HCT116 (cell line): ENCODE results near the gene NECAB2. TPM values are rescaled to one million over a fixed set of nuclear protein-coding genes. Genes with fewer than 3 reads are reported as not detected.

ENCODE experiments used
- ATAC-seq: fragments of 200-7000 bp; cut with Tn5 transposase; 2 replicates; pipeline ENCODE4 v1.9.1; 2020; ENCODE audit warnings: mild to moderate bottlenecking, moderate library complexity
- BruUV-seq: library from RNA; stranded (reverse); fragments of 400-500 nt; replicated peaks from 2 replicates; lab custom pipeline; 2021; lab: Mats Ljungman, UMichigan
- CTCF ChIA-PET: fragments of 300-600 bp; sonication (Branson Sonifier 250); formaldehyde crosslinking; loops from one replicate; lab custom pipeline; 2021; ENCODE audit warnings: antibody characterized with exemption; lab: Charles Lee
- POLR2A ChIA-PET: fragments of 300-600, 350-600 bp; sonication (Branson Sonifier 250); formaldehyde crosslinking; loops from one replicate; lab custom pipeline; 2021; ENCODE audit warnings: antibody characterized with exemption; lab: Charles Lee
- RAD21 ChIA-PET, 2 experiments: fragments of 300-600 bp; sonication (Branson Sonifier 250); formaldehyde crosslinking; loops; one replicate each; lab custom pipeline; 2023; ENCODE audit warnings: low total read pairs in 2 of 2; ENCODE audit not compliant: uncharacterized antibody in 2 of 2, unreplicated experiment in 2 of 2, low non-redundant PET in 1 of 2; lab: Charles Lee
- DNase-seq: peaks from one replicate; pipeline ENCODE4 v3.0.0-alpha.2; 2010; ENCODE audit warnings: low read depth, low spot score
- H2AFZ ChIP-seq: fragments of 200-600 bp; shearing (Covaris generic), sonication (generic); 2 replicates; pipeline ENCODE4 v1.6.1; 2017; ENCODE audit warnings: low read depth, mixed run types, mixed read lengths, antibody characterized with exemption, low read length; ENCODE audit not compliant: poor library complexity, severe bottlenecking
- H3K27ac ChIP-seq: 2 replicates; pipeline ENCODE4 v1.5.1; 2012; ENCODE audit warnings: low read depth, low read length
- H3K27me3 ChIP-seq: fragments of 200-600 bp; sonication (generic); 2 replicates; pipeline ENCODE4 v1.6.1; 2016; ENCODE audit warnings: mixed run types, low read length, mixed read lengths; ENCODE audit not compliant: insufficient read depth
- H3K36me3 ChIP-seq, 2 experiments: fragments of 200-500 bp in 1 of 2; fragments of 200-600 bp in 1 of 2; sonication (Bioruptor generic) in 1 of 2; sonication (generic) in 1 of 2; 2 replicates each; pipeline versions ENCODE4 v1.5.1 to v1.6.1; 2014 to 2016; ENCODE audit warnings: low read length in 2 of 2, inconsistent platforms in 1 of 2, mixed read lengths in 1 of 2, mixed run types in 1 of 2; ENCODE audit not compliant: insufficient read depth in 2 of 2, control insufficient read depth in 1 of 2
- H3K4me1 ChIP-seq, 2 experiments: fragments of 200-600 bp in 1 of 2; sonication (generic) in 1 of 2; 2 replicates each; pipeline versions ENCODE4 v1.5.1 to v1.6.1; 2012 to 2017; ENCODE audit warnings: low read length in 2 of 2, inconsistent platforms in 1 of 2, mild to moderate bottlenecking in 1 of 2, mixed read lengths in 1 of 2, mixed run types in 1 of 2, moderate library complexity in 1 of 2; ENCODE audit not compliant: insufficient read depth in 2 of 2, control insufficient read depth in 1 of 2
- H3K4me2 ChIP-seq: fragments of 200-600 bp; sonication (generic); 2 replicates; pipeline ENCODE4 v1.6.1; 2017; ENCODE audit warnings: mixed run types, low read length, mixed read lengths
- H3K4me3 ChIP-seq, 2 experiments: fragments of 200-600 bp in 1 of 2; sonication (generic) in 1 of 2; replicated peaks in 1 of 2; 2 replicates each; pipeline ENCODE4 v1.5.1; 2011 to 2016; ENCODE audit warnings: low read length in 2 of 2, control low read depth in 1 of 2, low read depth in 1 of 2, mild to moderate bottlenecking in 1 of 2, mixed read lengths in 1 of 2, mixed run types in 1 of 2
- H3K79me2 ChIP-seq: fragments of 200-600 bp; sonication (generic); 2 replicates; pipeline ENCODE4 v1.6.1; 2017; ENCODE audit warnings: mild to moderate bottlenecking, mixed run types, low read length, moderate library complexity, mixed read lengths; ENCODE audit not compliant: insufficient read depth
- H3K9ac ChIP-seq: fragments of 200-600 bp; sonication (generic); 2 replicates; pipeline ENCODE4 v1.6.1; 2016; ENCODE audit warnings: low read length, mixed read lengths
- H3K9me2 ChIP-seq: fragments of 200-600 bp; sonication (generic), shearing (Covaris generic); 2 replicates; pipeline ENCODE4 v1.6.1; 2017; ENCODE audit warnings: mixed run types, mild to moderate bottlenecking, moderate library complexity; ENCODE audit not compliant: insufficient read depth
- H3K9me3 ChIP-seq, 2 experiments: fragments of 200-500 bp in 1 of 2; fragments of 200-600 bp in 1 of 2; sonication (Bioruptor generic) in 1 of 2; sonication (generic) in 1 of 2; 2 replicates each; pipeline ENCODE4 v1.6.1; 2014 to 2017; ENCODE audit warnings: low read length in 2 of 2, mixed read lengths in 2 of 2, inconsistent platforms in 1 of 2, low read depth in 1 of 2, mild to moderate bottlenecking in 1 of 2, mixed run types in 1 of 2, moderate library complexity in 1 of 2; ENCODE audit not compliant: control insufficient read depth in 1 of 2, insufficient read depth in 1 of 2
- H4K20me1 ChIP-seq: fragments of 200-600 bp; sonication (generic), shearing (Covaris generic); 2 replicates; pipeline ENCODE4 v1.6.1; 2017; ENCODE audit warnings: mixed run types, mild to moderate bottlenecking, moderate library complexity; ENCODE audit not compliant: insufficient read depth
- ATF3 ChIP-seq: IDR thresholded peaks from 2 replicates; pipeline ENCODE4 v1.6.1; 2012
- CBX3 ChIP-seq: IDR thresholded peaks from 2 replicates; pipeline ENCODE4 v1.6.1; 2012; ENCODE audit warnings: low read depth
- CEBPB ChIP-seq: IDR thresholded peaks from 2 replicates; pipeline ENCODE4 v1.6.1; 2012; ENCODE audit warnings: low read depth
- EGR1 ChIP-seq: IDR thresholded peaks from 2 replicates; pipeline ENCODE4 v1.6.1; 2012; ENCODE audit warnings: low read depth
- ELF1 ChIP-seq: IDR thresholded peaks from 2 replicates; pipeline ENCODE4 v1.6.1; 2012; ENCODE audit warnings: low read depth, borderline replicate concordance
- EZH2phosphoT487 ChIP-seq: fragments of 200-600 bp; IDR thresholded peaks from 2 replicates; pipeline ENCODE4 v1.6.1; 2018; ENCODE audit warnings: antibody characterized with exemption, borderline replicate concordance
- JUND ChIP-seq: IDR thresholded peaks from 2 replicates; pipeline ENCODE4 v1.6.1; 2012
- POLR2A ChIP-seq: IDR thresholded peaks from 2 replicates; pipeline ENCODE4 v1.7.0; 2011; ENCODE audit warnings: borderline replicate concordance; ENCODE audit not compliant: insufficient read depth, insufficient read length; ENCODE audit errors: extremely low read depth
- REST ChIP-seq: IDR thresholded peaks from 2 replicates; pipeline ENCODE4 v1.6.1; 2012; ENCODE audit warnings: low read depth
- SIN3A ChIP-seq: IDR thresholded peaks from 2 replicates; pipeline ENCODE4 v1.6.1; 2012; ENCODE audit warnings: low read depth
- SP1 ChIP-seq: IDR thresholded peaks from 2 replicates; pipeline ENCODE4 v1.6.1; 2012; ENCODE audit warnings: low read depth
- SRF ChIP-seq: IDR thresholded peaks from 2 replicates; pipeline ENCODE4 v1.6.1; 2012; ENCODE audit warnings: low read depth
- TCF7L2 ChIP-seq: IDR thresholded peaks from 2 replicates; pipeline ENCODE4 v1.7.0; 2011; ENCODE audit warnings: borderline replicate concordance, inconsistent platforms; ENCODE audit not compliant: insufficient read depth, insufficient read length; ENCODE audit errors: extremely low read depth
- ZBTB33 ChIP-seq: IDR thresholded peaks from 2 replicates; pipeline ENCODE4 v1.6.1; 2011; ENCODE audit warnings: mild to moderate bottlenecking, low read length, moderate library complexity; ENCODE audit not compliant: insufficient replicate concordance; ENCODE audit errors: extremely low read depth
- ZFX ChIP-seq: fragments of 450-650 bp; IDR thresholded peaks from 2 replicates; pipeline ENCODE4 v1.6.1; 2017
- ZNF274 ChIP-seq: fragments of 200-500 bp; sonication (Bioruptor generic); IDR thresholded peaks from 2 replicates; pipeline ENCODE4 v1.6.1; 2014; ENCODE audit warnings: mild to moderate bottlenecking, low read depth, low read length, inconsistent platforms
- intact Hi-C: fragments of 100-400 bp; cut with micrococcal nuclease; formaldehyde crosslinking; loops from 2 replicates; pipeline ENCODE4 v1.10.0; 2022
- total RNA-seq: library from RNA; stranded (reverse); gene quantifications from one replicate; pipeline ENCODE4 v1.2.1, GENCODE V29; 2021; ENCODE audit not compliant: unreplicated experiment

The NECAB2 gene
- total RNA-seq, 1 experiment from 2014 or later = 0.61 TPM

GRCh38 chr16:84034516-84034915 is 66.5 kb downstream of the NECAB2 start:
- DNase-seq (no peak), ATAC-seq (no peak)
- BruUV-seq = no TSS peak
- no peak overlapping the region for H3K27ac ChIP-seq
- no peak overlapping the region for H2AFZ ChIP-seq
- no peak overlapping the region for H3K9ac ChIP-seq
- ChIA-PET RAD21 (no interaction called here), CTCF (no interaction called here), POLR2A (no interaction called here)
- no peaks in the 10 kb centered on the region for H3K9me2 ChIP-seq
- H3K79me2 ChIP-seq = no peaks in the 10 kb centered on the region
- intact Hi-C loops = no loop called here
- H3K4me1 ChIP-seq = no peaks in the 10 kb centered on the region
- TF ChIP-seq CEBPB = no peak
- no peaks in the 10 kb centered on the region for H3K36me3 ChIP-seq
- H3K4me2 ChIP-seq = no peak overlapping the region
- H4K20me1 ChIP-seq = no peaks in the 10 kb centered on the region
- H3K9me3 ChIP-seq = peaks cover 0 to 5% of the 10 kb centered on the region in 2 experiments; a peak in 1 of 4 replicates
- H3K4me3 ChIP-seq = no peak overlapping the region
- no peaks in the 10 kb centered on the region for H3K27me3 ChIP-seq

- Histone ChIP-seq H3K4me2 (no peak overlapping the region), H3K4me3 (no peak overlapping the region), H3K4me1 (no peaks in the 10 kb centered on the region), H3K36me3 (no peaks in the 10 kb centered on the region), H3K9ac (no peak overlapping the region), H4K20me1 (no peaks in the 10 kb centered on the region), H3K27ac (no peak overlapping the region), H2AFZ (no peak overlapping the region), H3K9me3 (peaks cover 0 to 5% of the 10 kb centered on the region in 2 experiments; a peak in 1 of 4 replicates), H3K9me2 (no peaks in the 10 kb centered on the region), H3K79me2 (no peaks in the 10 kb centered on the region), H3K27me3 (no peaks in the 10 kb centered on the region)
- intact Hi-C loops = no loop called here
- DNase-seq = no peak
- CTCF ChIA-PET = no interaction called here
- POLR2A ChIA-PET = no interaction called here
- ATAC-seq = no peak
- RAD21 ChIA-PET = no interaction called here
- BruUV-seq = no TSS peak
- TF ChIP-seq ELF1 (no peak), SRF (no peak), ZNF274 (no peak), EGR1 (no peak), CBX3 (no peak), SIN3A (no peak), CEBPB (no peak), ATF3 (no peak), EZH2phosphoT487 (no peak), SP1 (no peak), ZFX (no peak), JUND (no peak), REST (no peak), TCF7L2 (no peak), POLR2A (no peak), ZBTB33 (no peak)
These were observed 68.1 kb downstream of the NECAB2 start for GRCh38 chr16:84036131-84036530.
